Activated CD8-positive, alpha-beta memory T cell treated with anti-CD3 and anti-CD28 coated beads, Interleukin-2, amount 50 U/mL, for 24 hours (primary cell): ENCODE data around the gene DAGLB.

Experiments
- DNase-seq: peaks from one replicate; pipeline ENCODE4 v3.0.0-alpha.2; 2020; ENCODE audit errors: extremely low read depth

DAGLB gene

GRCh38 chr7:6365451-6365850 is 82.3 kb downstream of the DAGLB start:
- no peak for DNase-seq

- DNase-seq: no peak
Observed at GRCh38 chr7:6360841-6361240, 86.9 kb downstream of the DAGLB start.

GRCh38 chr7:6359734-6360133 is 88.0 kb downstream of the DAGLB start:
- DNase-seq: no peak
